ENCODE results near the gene TUBGCP5.
"Not testable (repeated sequence)": the region's sequence is repeated elsewhere in the genome, so short reads cannot be mapped to it uniquely, and the experiment has no call there.

The TUBGCP5 gene

DNA sequence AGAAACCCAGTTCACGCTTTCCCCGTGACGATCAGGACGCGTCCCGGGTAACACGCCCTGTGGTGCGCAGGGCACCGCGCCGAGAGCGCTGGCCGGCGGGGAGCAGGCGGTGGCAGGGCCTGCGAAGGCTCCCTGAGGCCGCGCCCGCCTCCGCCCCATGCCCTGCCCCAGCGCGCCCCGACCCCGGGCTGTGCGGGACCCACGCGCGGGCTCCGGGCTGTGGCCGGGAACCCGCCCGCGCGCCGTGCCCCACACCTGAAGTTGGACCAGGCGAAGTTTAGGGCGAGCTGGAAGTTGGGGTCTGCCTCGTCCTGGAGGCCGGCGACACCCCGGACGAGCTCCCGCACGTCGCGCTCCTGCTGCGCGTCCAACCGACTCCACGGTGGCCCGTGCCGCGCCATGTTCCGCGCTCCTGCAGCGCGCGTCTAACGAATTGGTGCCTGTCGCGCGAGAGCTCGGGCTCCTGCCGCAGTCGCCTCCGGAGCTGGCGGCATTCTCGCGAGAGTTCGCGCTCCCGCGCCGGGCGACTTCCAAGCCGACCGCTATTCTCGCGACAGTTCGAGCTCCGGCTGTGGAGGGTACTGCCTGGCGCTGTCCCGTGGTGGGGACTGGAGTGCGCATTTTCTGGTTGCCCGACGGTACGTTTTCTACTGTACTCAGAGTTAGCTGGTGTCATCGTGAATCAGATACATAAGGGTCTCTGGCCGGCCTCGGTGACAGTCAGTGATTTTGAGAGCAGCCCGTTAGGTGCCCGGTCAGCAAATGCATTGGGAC is at the start of gene TUBGCP5:
Gene TUBGCP5, minus strand, starts transcription at position 427 of the 774 bp plus-strand sequence. Its CDS starts 26 bp downstream, at position 401.
- in situ Hi-C loops (cut with HindIII; ENCODE audit: low sequenced_read_pairs): no loop called here

DNA sequence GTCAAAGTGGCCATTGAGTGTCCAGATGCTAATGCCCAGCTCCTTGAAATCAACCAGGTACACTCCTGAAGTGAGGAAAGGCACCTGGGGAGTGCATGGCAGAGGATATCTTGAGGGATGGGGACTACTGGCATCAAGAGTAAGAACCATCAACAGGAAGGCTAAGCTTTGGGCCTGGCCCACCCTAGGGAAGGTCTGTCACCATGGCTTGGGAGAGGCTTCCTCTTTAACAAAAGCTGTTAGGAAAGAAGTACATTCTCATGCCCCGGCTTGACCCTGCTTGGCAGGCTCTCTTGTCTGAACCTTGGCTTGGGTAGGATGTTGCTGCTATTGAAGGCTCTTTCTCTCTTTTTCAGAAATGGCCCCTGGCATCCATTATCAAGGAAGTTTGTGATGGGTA is 43.7 kb upstream of the TUBGCP5 start:
- in situ Hi-C loops (cut with HindIII; ENCODE audit: low sequenced_read_pairs): no loop called here

DNA sequence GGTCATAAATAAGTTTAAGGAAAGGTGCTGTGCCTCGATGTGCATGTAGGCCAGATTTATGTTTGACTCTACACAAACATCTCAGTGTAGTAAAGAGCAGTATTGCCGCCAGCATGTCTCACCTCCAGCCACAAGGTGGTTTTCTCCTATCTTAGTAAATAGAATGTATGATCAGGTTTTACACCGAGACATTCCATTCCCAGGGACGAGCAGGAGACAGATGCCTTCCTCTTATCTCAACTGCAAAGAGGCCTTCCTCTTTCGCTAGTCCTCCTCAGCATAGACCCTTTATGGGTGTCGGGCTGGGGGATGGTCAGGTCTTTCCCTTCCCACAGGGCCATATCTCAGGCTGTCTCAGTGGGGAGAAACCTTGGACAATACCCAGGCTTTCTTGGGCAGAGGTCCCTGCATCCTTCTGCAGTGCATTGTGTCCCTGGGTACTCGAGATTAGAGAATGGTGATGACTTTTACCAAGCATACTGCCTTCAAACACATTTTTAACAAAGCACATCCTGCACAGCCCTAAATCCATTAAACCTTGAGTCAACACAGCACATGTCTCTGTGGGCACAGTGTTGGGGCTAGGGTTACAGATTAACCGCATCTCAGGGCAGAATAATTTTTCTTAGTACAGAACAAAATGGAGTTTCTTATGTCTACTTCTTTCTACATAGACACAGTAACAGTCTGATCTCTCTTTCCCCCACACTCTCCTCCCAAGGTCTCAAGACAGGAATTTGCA is 42.8 kb upstream of the TUBGCP5 start:
- in situ Hi-C loops (cut with HindIII; ENCODE audit: low sequenced_read_pairs): not testable (repeated sequence)

DNA sequence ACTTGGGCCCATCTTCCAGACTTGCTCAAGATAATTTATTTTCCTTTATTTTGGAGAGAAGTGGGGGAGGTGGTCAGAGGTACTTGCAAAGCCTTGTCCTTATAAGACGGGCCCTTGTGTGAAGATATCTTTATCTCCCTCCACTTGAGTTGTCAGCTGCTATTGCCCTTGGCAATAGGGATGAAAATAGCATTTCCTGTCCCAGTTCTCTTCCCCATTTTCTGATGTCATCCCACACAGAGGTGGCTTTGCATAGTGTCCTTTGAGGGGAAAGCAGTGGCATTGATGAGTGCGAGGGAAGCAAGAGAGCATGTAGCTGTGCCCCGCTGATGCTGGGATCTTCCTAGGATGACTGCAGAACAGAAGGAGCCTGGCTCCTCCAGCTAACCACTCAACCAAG is 41.9 kb upstream of the TUBGCP5 start:
- in situ Hi-C loops (cut with HindIII; ENCODE audit: low sequenced_read_pairs): no loop called here

DNA sequence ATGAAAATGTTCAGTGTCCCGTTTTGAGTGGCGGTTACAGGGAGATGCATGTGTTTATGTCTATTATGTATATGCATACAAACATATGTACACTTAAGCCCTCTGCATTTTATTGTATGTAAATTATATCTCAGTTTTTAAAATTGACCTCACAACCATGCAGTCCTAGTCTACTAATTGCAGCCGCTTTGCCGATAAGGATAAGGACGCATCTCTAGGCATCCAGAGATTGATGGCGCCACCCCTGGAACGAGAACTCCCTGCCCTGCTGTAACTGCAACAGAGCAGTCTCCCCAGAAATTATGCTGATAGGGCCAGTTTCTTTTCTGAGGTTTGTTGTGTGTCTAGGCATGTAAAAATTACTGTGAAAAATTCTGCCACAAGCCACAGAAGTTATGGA is 40.4 kb upstream of the TUBGCP5 start:
- in situ Hi-C loops (cut with HindIII; ENCODE audit: low sequenced_read_pairs): no loop called here

DNA sequence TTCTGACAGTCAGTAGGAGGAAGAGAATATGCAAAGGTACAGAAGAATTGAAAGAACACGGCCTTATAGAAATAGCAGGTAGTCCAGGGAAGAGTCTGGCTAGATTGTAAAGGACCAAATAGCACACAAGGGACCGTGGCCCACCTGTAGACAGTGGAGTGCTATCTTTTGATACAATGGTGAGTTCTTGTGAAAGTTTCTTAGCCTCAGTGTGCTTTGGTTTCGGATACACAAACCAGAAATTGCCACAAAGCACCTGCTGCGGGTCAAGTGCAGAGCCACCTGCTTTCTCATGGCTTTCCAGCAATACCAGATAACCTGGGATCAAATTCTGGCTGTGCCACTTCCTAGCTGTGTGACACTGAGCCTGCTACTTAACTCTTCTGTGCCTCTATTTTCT is 36.6 kb upstream of the TUBGCP5 start:
- in situ Hi-C loops (cut with HindIII; ENCODE audit: low sequenced_read_pairs): no loop called here

DNA sequence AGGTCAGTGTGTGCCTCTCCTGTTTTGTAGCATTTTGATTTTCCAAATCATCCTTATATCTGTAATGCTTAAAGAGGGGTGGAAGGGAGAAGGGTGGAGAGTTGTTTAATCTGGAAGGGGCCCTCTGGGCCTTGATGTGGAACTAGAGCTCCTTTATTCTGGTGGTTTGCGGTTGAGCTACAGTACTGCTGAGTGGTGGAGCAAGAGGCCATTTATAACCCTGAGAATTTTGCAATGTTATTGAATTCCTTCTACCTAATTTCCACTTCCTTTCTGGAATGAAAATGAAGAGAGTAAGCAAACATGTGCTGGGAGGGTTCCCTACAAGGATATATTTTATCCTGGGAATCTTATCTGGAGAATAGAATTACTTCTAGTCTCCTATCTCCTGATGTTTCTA is 35.3 kb upstream of the TUBGCP5 start:
- in situ Hi-C loops (cut with HindIII; ENCODE audit: low sequenced_read_pairs): no loop called here

DNA sequence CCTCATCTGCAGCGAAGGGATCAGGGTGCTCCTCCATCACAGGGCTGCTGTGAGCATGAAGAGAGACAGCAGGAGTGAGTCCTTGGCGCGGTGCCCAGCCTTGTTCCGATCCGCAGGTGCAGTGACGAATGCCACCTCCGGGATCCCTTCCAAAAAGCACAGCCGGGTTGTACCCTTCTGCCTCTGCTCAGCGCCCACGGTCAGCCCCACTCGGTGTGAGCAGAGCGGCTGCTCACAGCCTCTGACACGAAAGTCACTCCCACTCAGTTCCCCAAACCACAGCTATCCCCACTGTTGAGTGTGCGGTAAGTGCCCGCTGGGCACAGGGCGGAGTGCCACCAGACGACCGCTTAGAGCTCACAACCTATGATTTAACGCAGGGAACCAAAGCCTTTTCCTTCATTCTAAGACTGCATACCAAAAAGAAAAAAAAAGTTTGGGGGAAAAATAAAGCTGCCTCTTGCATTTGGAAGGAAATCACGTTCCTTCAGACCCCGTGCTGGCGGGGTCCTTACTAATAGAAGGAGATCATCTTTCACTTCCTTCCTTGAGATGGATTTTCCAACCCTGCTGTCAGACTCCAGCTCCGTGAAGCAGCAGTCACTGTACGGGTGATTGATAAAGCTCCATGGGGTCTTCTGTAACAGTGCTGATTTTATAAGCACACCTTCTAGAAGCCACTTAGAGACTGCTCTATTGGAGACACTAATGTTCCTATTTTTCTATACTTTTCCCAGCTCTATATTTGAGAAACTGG is 34.7 kb upstream of the TUBGCP5 start:
- in situ Hi-C loops (cut with HindIII; ENCODE audit: low sequenced_read_pairs): no loop called here

DNA sequence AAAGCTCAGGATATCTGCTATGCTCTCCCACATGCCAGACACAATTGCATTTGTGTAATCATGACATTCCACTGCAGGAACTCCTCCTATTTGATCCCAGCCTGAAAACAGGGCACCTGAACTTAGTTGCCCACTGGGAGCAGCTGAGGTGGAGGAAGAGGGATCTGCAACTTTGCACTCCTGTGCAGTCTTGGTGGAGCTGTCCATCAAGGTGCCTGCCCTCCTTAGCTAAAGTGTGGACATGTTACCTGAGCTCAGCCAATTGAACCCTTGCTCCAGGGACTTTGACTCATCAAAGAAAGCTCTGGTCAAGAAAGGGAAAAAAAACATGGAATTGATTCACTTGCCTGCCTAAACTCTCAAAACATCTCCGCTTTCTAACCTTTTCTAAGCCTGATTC is 33.3 kb upstream of the TUBGCP5 start:
- in situ Hi-C loops (cut with HindIII; ENCODE audit: low sequenced_read_pairs): no loop called here

DNA sequence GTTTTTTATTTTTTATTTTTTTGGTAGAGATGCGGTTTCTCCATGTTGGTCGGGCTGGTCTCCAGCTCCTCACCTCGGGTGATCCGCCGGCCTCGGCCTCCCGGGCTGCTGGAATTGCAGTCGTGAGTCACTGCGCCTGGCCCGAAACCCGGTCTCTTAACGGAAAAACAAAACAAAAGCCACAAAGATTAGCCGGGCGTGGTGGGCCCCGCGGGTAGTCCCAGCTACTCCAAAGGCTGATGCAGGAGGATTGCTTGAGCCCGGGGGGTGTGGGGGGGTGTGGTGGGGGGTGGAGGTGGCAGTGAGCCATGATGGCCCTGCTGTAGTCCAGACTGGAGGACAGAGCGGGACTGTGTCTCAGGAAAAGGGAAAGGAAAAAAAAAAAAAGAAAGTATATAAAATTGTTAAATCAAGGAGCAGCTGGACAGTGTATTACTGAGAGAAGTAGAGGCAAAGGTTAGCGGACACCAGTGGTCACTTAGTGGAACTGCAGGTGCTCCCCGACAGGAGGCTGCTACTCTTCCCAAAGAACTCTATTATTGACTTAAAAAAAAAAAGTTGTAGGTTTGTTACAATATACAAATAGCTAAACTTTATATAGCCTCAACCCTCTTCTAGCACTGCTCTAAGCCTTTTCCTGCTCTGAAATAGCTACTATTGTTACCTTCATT is 30.3 kb upstream of the TUBGCP5 start:
- in situ Hi-C loops (cut with HindIII; ENCODE audit: low sequenced_read_pairs): no loop called here

DNA sequence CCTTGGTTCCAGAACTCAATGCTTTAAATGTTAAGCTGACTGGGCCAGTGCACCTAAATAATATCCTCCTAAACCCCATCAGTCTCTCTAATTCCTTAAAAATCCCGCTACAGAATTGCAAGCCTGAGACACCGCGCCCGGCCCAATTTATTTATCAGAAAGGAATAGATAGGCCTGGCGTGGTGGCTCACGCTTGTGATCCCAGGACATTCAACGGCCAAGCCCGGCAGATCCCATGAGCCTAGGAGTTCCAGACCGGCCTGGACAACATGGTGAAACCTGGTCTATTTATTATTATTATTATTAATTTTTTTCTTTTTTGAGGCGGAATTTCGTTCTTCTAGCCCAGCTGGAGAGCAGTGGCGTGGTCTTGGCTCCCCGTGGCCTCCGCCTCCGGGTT is 28.0 kb upstream of the TUBGCP5 start:
- in situ Hi-C loops (cut with HindIII; ENCODE audit: low sequenced_read_pairs): no loop called here

DNA sequence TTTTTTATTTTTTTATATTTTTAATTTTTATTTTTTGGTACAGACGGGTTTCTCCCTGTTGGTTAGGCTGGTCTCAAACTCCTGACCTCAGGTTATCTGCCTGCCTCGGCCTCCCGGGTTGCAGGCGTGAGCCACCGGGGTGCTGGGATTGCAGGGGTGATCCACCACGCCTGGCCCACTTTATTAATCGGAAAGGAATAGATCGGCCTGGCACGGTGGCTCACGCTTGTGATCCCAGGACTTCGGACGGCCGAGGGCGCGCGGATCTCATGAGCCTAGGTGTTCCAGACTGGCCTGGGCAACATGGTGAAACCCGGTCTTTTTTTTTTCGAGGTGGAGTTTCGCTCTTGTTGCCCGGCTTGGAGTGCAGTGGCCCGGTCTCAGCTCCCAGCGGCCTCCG is 26.5 kb upstream of the TUBGCP5 start:
- in situ Hi-C loops (cut with HindIII; ENCODE audit: low sequenced_read_pairs): no loop called here

DNA sequence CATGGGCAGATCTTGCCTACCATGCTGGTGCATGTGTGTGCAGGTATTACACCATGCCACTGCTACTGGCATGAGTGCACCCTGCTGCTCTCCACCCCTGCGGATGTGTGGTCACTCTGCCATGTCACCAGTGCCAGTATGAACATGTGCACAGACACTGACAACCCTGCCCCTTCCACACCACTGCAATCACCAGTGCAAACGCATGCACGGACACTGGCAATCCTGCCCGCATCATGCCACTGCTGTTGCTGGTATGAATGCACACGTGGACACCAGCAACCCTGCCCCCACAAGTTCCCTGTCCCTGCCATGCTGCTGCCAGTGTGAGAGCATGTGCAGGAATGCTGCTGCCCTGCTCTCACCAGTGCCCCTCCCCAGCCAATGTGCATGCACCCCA is 24.8 kb upstream of the TUBGCP5 start:
- in situ Hi-C loops (cut with HindIII; ENCODE audit: low sequenced_read_pairs): no loop called here

DNA sequence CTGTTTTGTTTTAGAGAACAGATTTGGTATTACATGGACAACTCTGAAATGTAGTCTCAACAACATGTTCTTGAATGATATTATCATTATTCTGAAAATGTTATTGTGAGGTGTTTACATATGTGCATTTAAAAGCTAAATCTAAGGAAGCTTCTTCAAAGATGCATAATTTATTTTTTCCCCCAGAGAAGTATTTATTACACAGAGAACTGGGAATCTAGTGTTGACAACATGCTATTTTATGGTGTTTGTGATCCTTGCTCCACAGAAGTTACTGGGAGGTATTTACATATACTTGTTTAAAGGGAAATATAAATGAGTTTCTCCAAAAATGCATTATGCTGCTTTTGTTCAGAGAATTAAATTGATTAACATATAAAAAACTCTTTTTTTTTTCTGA is 18.3 kb upstream of the TUBGCP5 start:
- in situ Hi-C loops (cut with HindIII; ENCODE audit: low sequenced_read_pairs): no loop called here

DNA sequence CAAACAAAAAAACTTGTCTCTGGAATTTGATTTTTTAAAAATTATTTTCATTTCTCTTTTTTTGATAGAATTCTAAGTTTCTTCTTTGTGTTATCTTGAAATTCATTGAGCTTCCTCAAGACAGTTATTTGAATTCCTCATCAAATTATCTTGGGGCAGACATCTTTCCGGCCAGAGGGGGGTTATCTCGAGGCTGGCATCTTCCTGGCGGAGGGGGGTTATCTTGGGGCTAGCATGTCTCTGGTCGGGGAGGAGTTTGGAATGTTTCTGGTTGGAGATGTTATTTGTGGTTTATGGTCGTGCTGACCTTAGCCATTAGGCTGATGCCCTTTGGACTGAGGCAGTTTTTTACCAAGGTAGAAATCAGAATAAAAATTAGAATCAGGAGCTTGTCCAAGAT is 15.9 kb upstream of the TUBGCP5 start:
- in situ Hi-C loops (cut with HindIII; ENCODE audit: low sequenced_read_pairs): no loop called here

DNA sequence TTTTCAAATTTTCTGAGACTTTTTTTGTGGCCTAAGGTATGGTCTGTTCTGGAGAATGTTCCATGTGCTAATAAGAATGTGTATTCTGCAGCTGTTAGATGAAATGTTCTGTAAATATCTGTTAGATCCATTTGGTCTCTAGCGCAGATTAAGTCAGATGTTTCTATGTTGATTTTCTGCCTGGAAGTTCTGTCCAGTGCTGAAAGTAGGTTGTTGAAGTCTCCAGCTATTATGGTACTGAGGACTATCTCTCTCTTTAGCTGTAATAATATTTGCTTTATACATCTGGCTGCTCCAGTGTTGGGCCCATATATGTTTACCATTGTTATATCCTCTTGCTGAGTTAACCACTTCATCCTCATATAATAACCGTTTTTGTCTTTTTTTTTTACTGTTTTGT is 13.2 kb upstream of the TUBGCP5 start:
- in situ Hi-C loops (cut with HindIII; ENCODE audit: low sequenced_read_pairs): loop anchor here (5.0 kb wide), 1 partner anchor 35 kb away; no protein-coding TSS in a partner anchor

DNA sequence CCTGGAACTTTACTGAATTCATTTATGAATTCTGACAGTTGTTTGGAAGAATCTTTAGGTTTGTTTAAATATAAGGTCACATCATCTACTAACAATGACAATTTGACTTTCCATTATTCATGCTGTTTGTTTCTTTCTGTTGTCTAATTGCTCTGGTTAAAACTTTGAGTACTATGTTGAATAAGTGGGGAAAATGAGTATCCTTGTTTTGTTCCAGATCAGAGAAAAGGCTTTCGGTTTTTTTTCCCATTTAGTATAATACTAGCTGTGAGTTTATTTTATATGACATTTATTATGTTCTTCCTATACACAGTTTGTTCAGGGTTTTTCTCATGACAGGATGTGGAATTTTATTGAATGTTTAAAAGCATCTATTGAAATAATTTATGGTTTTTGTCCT is 11.3 kb upstream of the TUBGCP5 start:
- in situ Hi-C loops (cut with HindIII; ENCODE audit: low sequenced_read_pairs): loop anchor here (5.0 kb wide), 1 partner anchor 37 kb away; no protein-coding TSS in a partner anchor

DNA sequence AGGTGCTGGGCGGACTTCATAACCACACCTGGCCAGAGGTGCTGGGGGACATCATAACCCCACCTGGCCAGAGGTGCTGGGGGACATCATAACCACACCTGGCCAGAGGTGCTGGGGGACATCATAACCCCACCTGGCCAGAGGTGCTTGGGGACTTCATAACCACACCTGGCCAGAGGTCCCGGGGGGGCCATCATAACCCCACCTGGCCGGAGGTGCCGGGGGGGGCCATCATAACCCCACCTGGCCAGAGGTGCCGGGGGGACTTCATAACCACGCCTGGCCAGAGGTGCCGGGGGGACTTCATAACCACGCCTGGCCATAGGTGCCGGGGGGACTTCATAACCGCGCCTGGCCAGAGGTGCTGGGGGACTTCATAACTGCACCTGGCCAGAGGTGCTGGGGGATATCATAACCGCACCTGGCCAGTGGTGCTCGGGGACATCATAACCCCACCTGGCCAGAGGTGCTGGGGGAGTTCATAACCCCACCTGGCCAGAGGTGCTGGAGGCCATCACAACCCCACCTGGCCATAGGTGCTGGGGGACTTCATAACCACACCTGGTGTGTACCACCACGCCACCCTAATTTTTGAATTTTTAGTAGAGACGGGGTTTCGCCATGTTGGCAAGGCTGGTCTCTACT is 10.7 kb upstream of the TUBGCP5 start:
- in situ Hi-C loops (cut with HindIII; ENCODE audit: low sequenced_read_pairs): loop anchor here (5.0 kb wide), 1 partner anchor 37 kb away; no protein-coding TSS in a partner anchor

DNA sequence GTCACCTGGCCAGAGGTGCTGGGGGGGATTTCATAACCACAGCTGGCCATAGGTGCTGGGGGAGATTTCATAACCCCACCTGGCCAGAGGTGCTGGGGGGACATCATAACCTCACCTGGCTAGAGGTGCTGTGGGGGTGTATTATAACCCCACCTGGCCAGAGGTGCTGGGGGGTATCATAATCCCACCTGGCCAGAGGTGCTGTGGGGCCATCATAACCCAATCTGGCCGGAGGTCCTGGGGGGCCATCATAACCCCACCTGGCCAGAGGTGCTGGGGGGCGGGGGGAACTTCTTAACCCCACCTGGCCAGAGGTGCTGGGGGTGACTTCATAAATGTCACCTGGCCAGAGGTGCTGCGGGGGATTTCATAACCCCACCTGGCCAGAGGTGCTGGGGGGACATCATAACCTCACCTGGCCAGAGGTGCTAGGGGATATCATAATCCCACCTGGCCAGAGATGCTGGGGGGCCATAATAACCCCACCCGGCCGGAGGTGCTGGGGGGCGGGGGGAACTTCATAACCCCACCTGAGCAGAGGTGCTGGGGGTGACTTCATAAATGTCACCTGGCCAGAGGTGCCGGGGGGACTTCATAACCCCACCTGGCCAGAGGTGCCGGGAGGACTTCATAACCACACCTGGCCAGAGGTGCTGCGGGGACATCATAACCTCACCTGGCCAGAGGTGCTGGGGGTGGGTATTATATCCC is 9.4 kb upstream of the TUBGCP5 start:
- in situ Hi-C loops (cut with HindIII; ENCODE audit: low sequenced_read_pairs): not testable (repeated sequence)

DNA sequence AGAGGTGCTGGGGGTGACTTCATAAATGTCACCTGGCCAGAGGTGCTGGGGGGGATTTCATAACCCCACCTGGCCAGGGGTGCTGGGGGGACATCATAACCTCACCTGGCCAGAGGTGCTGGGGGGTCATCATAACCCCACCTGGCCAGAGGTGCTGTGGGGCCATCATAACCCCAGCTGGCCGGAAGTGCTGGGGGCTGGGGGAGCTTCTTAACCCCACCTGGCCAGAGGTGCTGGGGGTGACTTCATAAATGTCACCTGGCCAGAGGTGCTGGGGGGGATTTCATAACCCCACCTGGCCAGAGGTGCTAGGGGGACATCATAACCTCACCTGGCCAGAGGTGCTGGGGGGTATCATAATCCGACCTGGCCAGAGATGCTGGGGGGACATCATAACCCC is 4.6 kb upstream of the TUBGCP5 start:
- in situ Hi-C loops (cut with HindIII; ENCODE audit: low sequenced_read_pairs): not testable (repeated sequence)
